Muscle layer of colon (tissue), 2 donors: Measurements from ENCODE around the gene CLRN1.

Experiments used
- H3K27ac ChIP-seq: one replicate; pipeline ENCODE4 v1.7.0; 2013; ENCODE audit warnings: low read depth, mild to moderate bottlenecking, low read length, moderate library complexity
- H3K27me3 ChIP-seq, 2 donors: one replicate each; pipeline ENCODE4 v1.7.0; 2013; ENCODE audit warnings: low read length in 2 of 2, mild to moderate bottlenecking in 2 of 2; ENCODE audit not compliant: insufficient read depth in 2 of 2, control insufficient read depth in 1 of 2
- H3K36me3 ChIP-seq: one replicate; pipeline ENCODE4 v1.7.0; 2013; ENCODE audit warnings: mild to moderate bottlenecking, low read length; ENCODE audit not compliant: insufficient read depth
- H3K4me1 ChIP-seq: one replicate; pipeline ENCODE4 v1.7.0; 2013; ENCODE audit warnings: mild to moderate bottlenecking, low read length; ENCODE audit not compliant: insufficient read depth
- H3K4me3 ChIP-seq, 2 donors: one replicate each; pipeline ENCODE4 v1.7.0; 2013; ENCODE audit warnings: low read length in 2 of 2, low read depth in 1 of 2, mild to moderate bottlenecking in 1 of 2, moderate library complexity in 1 of 2
- H3K9ac ChIP-seq: one replicate; pipeline ENCODE4 v1.7.0; 2013; ENCODE audit warnings: low read length
- H3K9me3 ChIP-seq: one replicate; pipeline ENCODE4 v1.7.0; 2013; ENCODE audit warnings: mild to moderate bottlenecking, low read length
- donor health status: abdominal sarcoma.
- donor health status: Adenocarcinoma of cecum.

CLRN1 gene

DNA sequence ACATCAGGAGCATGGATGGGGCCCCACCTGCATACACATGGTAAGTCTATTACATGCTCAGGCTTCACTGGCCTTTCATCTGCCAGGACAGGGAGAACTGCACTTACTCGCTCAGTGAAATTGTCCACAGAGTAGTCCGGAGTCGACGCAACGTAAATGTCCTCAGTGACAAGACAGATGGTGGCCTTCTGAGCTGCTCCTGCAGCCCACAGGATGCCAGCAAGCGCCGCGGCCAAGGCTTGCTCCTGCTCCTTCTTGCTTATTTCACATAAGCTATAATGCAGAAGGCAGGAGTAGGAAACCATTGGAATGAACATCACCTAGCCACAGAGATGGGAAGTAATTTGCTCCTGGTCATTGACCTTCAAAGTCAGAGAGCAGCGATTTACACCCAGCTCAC, 81.7 kb downstream of the CLRN1 start:
- H3K36me3 ChIP-seq: no peaks in the 10 kb centered on the region
- no peaks in the 10 kb centered on the region for H3K27me3 ChIP-seq
- no peak overlapping the region for H3K9ac ChIP-seq
- H3K4me3 ChIP-seq: no peak overlapping the region
- no peak overlapping the region for H3K27ac ChIP-seq
- H3K4me1 ChIP-seq: no peaks in the 10 kb centered on the region
- H3K9me3 ChIP-seq: no peaks in the 10 kb centered on the region

DNA sequence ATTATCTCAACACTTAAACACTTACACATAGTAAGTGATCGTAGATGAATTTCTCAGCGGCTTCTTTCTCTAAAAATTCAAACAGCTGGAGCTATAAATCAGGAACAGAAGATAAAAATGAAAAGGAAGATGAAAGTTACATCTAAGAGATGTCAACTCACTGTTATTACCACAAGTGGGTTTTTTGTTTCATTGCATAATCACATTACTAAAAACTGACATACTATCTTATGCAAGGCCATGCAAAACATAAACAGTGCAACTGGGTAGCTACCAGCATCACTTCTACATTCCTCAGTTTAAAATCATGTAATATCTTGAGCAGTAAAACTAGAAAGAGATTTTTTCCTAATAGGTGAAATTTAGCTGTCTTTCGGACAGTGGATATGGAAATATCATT, 82.2 kb downstream of the CLRN1 start:
- H3K36me3 ChIP-seq: no peaks in the 10 kb centered on the region
- no peak overlapping the region for H3K27ac ChIP-seq
- H3K9me3 ChIP-seq: no peaks in the 10 kb centered on the region
- no peak overlapping the region for H3K4me3 ChIP-seq
- H3K9ac ChIP-seq: no peak overlapping the region
- H3K4me1 ChIP-seq: no peaks in the 10 kb centered on the region
- H3K27me3 ChIP-seq: no peaks in the 10 kb centered on the region

DNA sequence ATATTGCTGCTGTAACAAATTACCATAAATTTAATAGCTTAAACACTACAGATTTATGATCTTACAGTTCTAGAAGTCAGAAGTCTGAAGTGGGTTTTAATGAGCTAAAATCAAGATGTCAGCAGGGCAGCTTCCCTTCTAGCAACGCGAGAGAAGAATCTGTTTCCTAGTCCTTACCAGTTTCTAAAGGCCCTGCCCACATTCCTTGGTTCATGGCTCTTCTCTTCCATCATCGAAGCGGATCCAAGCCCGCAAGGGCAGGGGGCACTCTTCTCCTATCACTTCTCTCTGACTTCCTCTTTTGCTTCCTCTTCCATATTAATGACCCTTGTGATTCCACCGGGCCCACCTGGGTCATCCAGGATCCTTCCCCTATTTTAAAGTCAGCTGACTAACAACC, 83.4 kb downstream of the CLRN1 start:
- Histone ChIP-seq H3K4me3 (no peak overlapping the region), H3K36me3 (no peaks in the 10 kb centered on the region), H3K9ac (no peak overlapping the region), H3K27ac (no peak overlapping the region), H3K4me1 (no peaks in the 10 kb centered on the region), H3K9me3 (no peaks in the 10 kb centered on the region), H3K27me3 (no peaks in the 10 kb centered on the region)

- Histone ChIP-seq H3K36me3 (no peaks in the 10 kb centered on the region), H3K27me3 (no peaks in the 10 kb centered on the region), H3K9me3 (no peaks in the 10 kb centered on the region), H3K27ac (no peak overlapping the region), H3K4me1 (no peaks in the 10 kb centered on the region), H3K4me3 (no peak overlapping the region), H3K9ac (no peak overlapping the region)
These were observed 85.5 kb downstream of the CLRN1 start for GRCh38 chr3:150887031-150887430.

DNA sequence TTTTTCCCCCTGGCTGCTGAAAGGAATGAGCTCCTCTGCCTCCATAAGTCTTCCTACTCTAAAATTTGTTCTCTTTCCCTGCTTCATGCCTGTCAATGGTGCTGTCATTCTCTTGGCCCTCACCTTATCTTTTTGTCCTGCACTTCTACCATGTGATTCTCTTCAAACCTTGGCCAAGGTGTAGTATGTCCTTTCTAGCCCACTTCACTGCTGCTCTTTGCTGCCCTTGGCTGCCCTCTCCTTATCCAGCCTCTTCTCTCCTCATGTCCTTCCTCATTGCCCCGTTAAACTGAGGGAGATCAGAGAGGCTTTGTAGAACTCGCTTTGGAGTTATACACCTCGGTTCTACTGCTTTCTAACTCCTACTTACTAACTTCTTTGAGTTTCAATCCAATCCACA, 87.0 kb downstream of the CLRN1 start:
- Histone ChIP-seq H3K4me1 (no peaks in the 10 kb centered on the region), H3K9ac (no peak overlapping the region)

DNA sequence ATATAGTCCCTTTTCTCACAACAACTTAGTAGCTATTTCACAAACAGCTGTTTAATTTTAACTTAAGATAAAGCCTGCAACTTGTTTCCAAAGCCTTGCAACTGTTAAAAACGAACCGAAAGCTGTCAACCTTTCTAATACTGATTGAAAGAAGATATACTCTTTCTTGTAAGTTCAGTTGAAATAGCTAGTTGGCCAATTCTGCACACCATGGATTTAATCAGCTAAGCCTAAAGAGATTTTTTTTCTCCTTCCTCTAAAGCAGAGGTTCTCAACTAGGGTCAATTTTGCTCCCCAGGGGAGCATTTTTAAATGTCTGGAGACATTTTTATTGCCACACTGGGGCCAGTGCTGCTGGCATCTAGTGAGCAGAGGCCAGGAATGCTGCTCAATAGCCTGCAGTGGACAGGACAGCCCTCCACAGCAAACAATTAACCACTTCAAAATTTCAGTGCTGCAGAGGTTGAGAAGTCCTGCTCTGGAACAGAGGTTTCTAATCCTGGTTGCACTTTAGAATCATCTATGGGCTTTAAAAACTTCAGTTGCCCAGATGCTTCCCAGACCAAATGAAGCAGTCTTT, 93.4 kb downstream of the CLRN1 start:
- Histone ChIP-seq H3K9ac (no peak overlapping the region), H3K9me3 (no peaks in the 10 kb centered on the region), H3K4me1 (no peaks in the 10 kb centered on the region), H3K36me3 (no peaks in the 10 kb centered on the region), H3K4me3 (no peak overlapping the region), H3K27me3 (no peaks in the 10 kb centered on the region), H3K27ac (no peak overlapping the region)

More for the DNA sequence above, 87.0 kb downstream of the CLRN1 start:
- H3K27me3 ChIP-seq: no peaks in the 10 kb centered on the region
- H3K36me3 ChIP-seq: no peaks in the 10 kb centered on the region
- H3K9me3 ChIP-seq: no peaks in the 10 kb centered on the region
- no peak overlapping the region for H3K27ac ChIP-seq
- no peak overlapping the region for H3K4me3 ChIP-seq

DNA sequence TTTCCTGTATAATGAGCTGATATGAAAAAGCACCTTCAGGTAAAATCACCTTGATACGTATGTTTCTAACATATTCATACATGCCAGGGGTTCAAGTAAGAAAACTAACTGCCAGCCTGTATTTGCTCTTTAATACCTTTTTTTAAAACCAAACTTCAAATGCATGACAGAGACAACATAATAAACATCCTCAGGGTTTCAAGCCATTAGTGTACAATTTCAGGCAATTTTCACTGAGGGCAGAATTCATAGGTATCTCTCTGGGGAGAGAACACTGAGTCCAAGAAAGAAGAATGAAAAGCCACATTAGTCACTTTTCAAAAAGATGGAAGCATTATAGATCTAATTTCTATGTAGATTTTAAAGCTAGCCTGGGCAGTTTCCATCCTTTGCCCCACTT, 94.2 kb downstream of the CLRN1 start:
- H3K9ac ChIP-seq: no peak overlapping the region
- H3K27me3 ChIP-seq: no peaks in the 10 kb centered on the region
- no peaks in the 10 kb centered on the region for H3K4me1 ChIP-seq
- no peaks in the 10 kb centered on the region for H3K9me3 ChIP-seq
- no peaks in the 10 kb centered on the region for H3K36me3 ChIP-seq
- H3K4me3 ChIP-seq: no peak overlapping the region
- no peak overlapping the region for H3K27ac ChIP-seq

GRCh38 chr3:150877303-150877702, 95.2 kb downstream of the CLRN1 start:
- Histone ChIP-seq H3K9ac (no peak overlapping the region), H3K36me3 (no peaks in the 10 kb centered on the region), H3K4me3 (no peak overlapping the region), H3K27ac (no peak overlapping the region), H3K4me1 (no peaks in the 10 kb centered on the region), H3K27me3 (no peaks in the 10 kb centered on the region), H3K9me3 (no peaks in the 10 kb centered on the region)

- no peak overlapping the region for H3K27ac ChIP-seq
- no peaks in the 10 kb centered on the region for H3K9me3 ChIP-seq
- no peak overlapping the region for H3K9ac ChIP-seq
- no peaks in the 10 kb centered on the region for H3K27me3 ChIP-seq
- no peak overlapping the region for H3K4me3 ChIP-seq
- no peaks in the 10 kb centered on the region for H3K36me3 ChIP-seq
- no peaks in the 10 kb centered on the region for H3K4me1 ChIP-seq
These were observed 95.8 kb downstream of the CLRN1 start for GRCh38 chr3:150876611-150877265.
